K562 (cell line): ENCODE data around the gene KIAA1614. TPM values are rescaled to one million over a fixed set of nuclear protein-coding genes. Genes with fewer than 3 reads are reported as not detected.

Experiments used
- ATAC-seq: fragments of 200-7000 bp; cut with Tn5 transposase; 3 replicates; pipeline ENCODE4 v1.9.1; 2020; ENCODE audit warnings: moderate library complexity
- BruUV-seq: library from RNA; stranded (reverse); fragments of 400-500 nt; replicated peaks from 2 replicates; lab custom pipeline; 2021; lab: Mats Ljungman, UMichigan
- CTCF ChIA-PET: fragments of 300-600 bp; formaldehyde crosslinking; extraction: SDS; loops from one replicate; lab custom pipeline; 2021; ENCODE audit warnings: low intra/inter-chr PET ratio; lab: Yijun Ruan, JAX
- POLR2A ChIA-PET: fragments of 300-600, 350-650 bp; sonication (Branson Sonifier 250); formaldehyde crosslinking; extraction: SDS; loops from one replicate; lab custom pipeline; 2021; ENCODE audit warnings: antibody characterized with exemption, inconsistent platforms; lab: Yijun Ruan, JAX
- DNase-seq, 4 experiments: peaks; one replicate each; pipeline versions ENCODE4 v3.0.0 to v3.0.0-alpha.2; 2011 to 2018; ENCODE audit warnings: low spot score in 3 of 4, mixed read lengths in 3 of 4; ENCODE audit errors: extremely low read depth in 1 of 4
- FAIRE-seq: peaks from 2 replicates; lab custom pipeline; 2011; peaks lifted over from hg19 to GRCh38; lab: Jason Lieb, UNC
- H2AFZ ChIP-seq: 2 replicates; pipeline ENCODE4 v1.6.0; 2011; ENCODE audit warnings: low read depth, low read length, control low read depth, inconsistent platforms
- H3K27ac ChIP-seq: fragments of 200-600 bp; 3 replicates; pipeline ENCODE4 v1.8.0; 2011; ENCODE audit warnings: low read depth, mild to moderate bottlenecking, control low read depth, inconsistent platforms, low read length, moderate library complexity, mixed read lengths; ENCODE audit errors: extremely low read depth
- H3K27me3 ChIP-seq, 2 experiments: fragments of 300-600 bp in 1 of 2; 2 replicates in 1 of 2; 3 replicates in 1 of 2; pipeline versions ENCODE4 v1.6.0 to v1.8.0; 2011; ENCODE audit warnings: inconsistent platforms in 2 of 2, low read length in 2 of 2, mild to moderate bottlenecking in 1 of 2, mixed read lengths in 1 of 2, moderate library complexity in 1 of 2; ENCODE audit not compliant: control insufficient read depth in 2 of 2, insufficient read depth in 2 of 2
- H3K36me3 ChIP-seq: fragments of 300-600 bp; 3 replicates; pipeline ENCODE4 v1.8.0; 2011; ENCODE audit warnings: mild to moderate bottlenecking, low read length, inconsistent platforms; ENCODE audit not compliant: control insufficient read depth, insufficient read depth
- H3K4me1 ChIP-seq, 2 experiments: fragments of 200-600 bp in 1 of 2; replicated peaks in 1 of 2; 2 replicates in 1 of 2; 3 replicates in 1 of 2; pipeline versions ENCODE4 v1.5.1 to v1.8.0; 2011; ENCODE audit warnings: inconsistent platforms in 2 of 2, low read length in 2 of 2, mild to moderate bottlenecking in 1 of 2, mixed read lengths in 1 of 2, moderate library complexity in 1 of 2; ENCODE audit not compliant: control insufficient read depth in 2 of 2, insufficient read depth in 2 of 2
- H3K4me2 ChIP-seq: 2 replicates; pipeline ENCODE4 v1.6.1; 2011; ENCODE audit warnings: low read length, control low read depth, inconsistent platforms, mixed read lengths; ENCODE audit not compliant: insufficient read depth
- H3K4me3 ChIP-seq: fragments of 200-600 bp; sonication (generic), shearing (Covaris generic); 2 replicates; pipeline ENCODE4 v1.5.1; 2016; ENCODE audit warnings: control low read depth, inconsistent platforms
- H3K79me2 ChIP-seq: fragments of 200-600 bp; 3 replicates; pipeline ENCODE4 v1.8.0; 2011; ENCODE audit warnings: low read length, inconsistent platforms; ENCODE audit not compliant: control insufficient read depth, insufficient read depth
- H3K9ac ChIP-seq, 2 experiments: 2 replicates each; pipeline versions ENCODE4 v1.6.0 to v1.6.1; 2011; ENCODE audit warnings: low read depth in 2 of 2, low read length in 2 of 2, control low read depth in 1 of 2, inconsistent platforms in 1 of 2, mild to moderate bottlenecking in 1 of 2, mixed read lengths in 1 of 2; ENCODE audit not compliant: insufficient read depth in 1 of 2
- H3K9me1 ChIP-seq: one replicate; pipeline ENCODE4 v1.6.0; 2011; ENCODE audit warnings: inconsistent platforms, mild to moderate bottlenecking, low read length, moderate library complexity; ENCODE audit not compliant: control insufficient read depth, insufficient read depth
- H3K9me3 ChIP-seq: replicated peaks from 2 replicates; pipeline ENCODE4 v1.5.1; 2011; ENCODE audit warnings: low read depth, low read length, inconsistent platforms; ENCODE audit not compliant: control insufficient read depth, insufficient read depth
- H4K20me1 ChIP-seq: replicated peaks from 2 replicates; pipeline ENCODE4 v1.6.1; 2011; ENCODE audit warnings: low read length, inconsistent platforms, mixed read lengths; ENCODE audit not compliant: control insufficient read depth, insufficient read depth
- SMARCB1 ChIP-seq: IDR thresholded peaks from 2 replicates; pipeline ENCODE4 v1.6.1; 2011; ENCODE audit warnings: improper control_type of control experiment, low read depth; ENCODE audit not compliant: insufficient read length
- SRSF3 ChIP-seq: fragments of 200-400 bp; formaldehyde crosslinking; IDR thresholded peaks from 2 replicates; pipeline ENCODE4 v1.6.1; 2016; ENCODE audit warnings: mild to moderate bottlenecking, low read length, moderate library complexity; ENCODE audit not compliant: insufficient read depth
- WGBS: fragments of 100-300 bp; shearing (Covaris generic); methylation state at CpG from one replicate; pipeline ENCODE4 v1.1.6; 2016; ENCODE audit warnings: low coverage, mixed read lengths; ENCODE audit not compliant: insufficient coverage; ENCODE audit errors: missing lambda C conversion rate; 5-methylcytosine and 5-hydroxymethylcytosine counted together
- in situ Hi-C: fragments of 300-500 bp; cut with MboI; formaldehyde crosslinking; loops from 4 replicates; pipeline ENCODE4 v1.15.0; 2018; ENCODE audit warnings: inconsistent platforms, mixed read lengths
- intact Hi-C: fragments of 100-400 bp; cut with micrococcal nuclease; formaldehyde crosslinking; loops from 2 replicates; pipeline ENCODE4 v1.14.2; 2022
- polyA plus RNA-seq, 8 experiments: library from polyadenylated mRNA; depleted of rRNA in 4 of 8; stranded (reverse) in 5 of 8; unstranded in 3 of 8; fragments of >200 nt; fragmentation: Nextera tagmentation in 2 of 8; fragmentation: Illumina TruSeq in 1 of 8; extraction: Ambion mirVana in 2 of 8; extraction: Trizol in 1 of 8; gene quantifications; 2 replicates each; pipeline versions ENCODE4 v1.2.1 to v1.2.3, GENCODE V29; 2011 to 2014; ENCODE audit warnings: inconsistent platforms in 1 of 8, missing spikeins in 1 of 8
- total RNA-seq, 7 experiments: library from RNA; depleted of rRNA in 6 of 7; stranded (reverse); fragments of >200 nt in 6 of 7; fragmentation: Illumina TruSeq in 2 of 7; extraction: Trizol in 2 of 7; gene quantifications; 2 replicates each; pipeline versions ENCODE4 v1.2.1 to v1.2.3, GENCODE V29; 2011 to 2021; ENCODE audit warnings: low replicate concordance in 1 of 7
- TF ChIP-seq, protein P1 (sequence below): fragments of 450-650 bp; IDR thresholded peaks from 2 replicates; pipeline ENCODE4 v1.6.1; 2018; ENCODE audit not compliant: partially characterized antibody
- TF ChIP-seq, protein P2 (sequence below): IDR thresholded peaks from 2 replicates; pipeline ENCODE4 v1.6.1; 2011; ENCODE audit not compliant: insufficient read length; ENCODE audit errors: extremely low read depth

KIAA1614 gene
- total and polyA plus RNA-seq, 9 of the 15 experiments (the other 6 are each of a cell fraction or from before 2014, with no cell fraction given), result 0.01 to 1.1 (median 0.15) TPM; not detected in 1

DNA sequence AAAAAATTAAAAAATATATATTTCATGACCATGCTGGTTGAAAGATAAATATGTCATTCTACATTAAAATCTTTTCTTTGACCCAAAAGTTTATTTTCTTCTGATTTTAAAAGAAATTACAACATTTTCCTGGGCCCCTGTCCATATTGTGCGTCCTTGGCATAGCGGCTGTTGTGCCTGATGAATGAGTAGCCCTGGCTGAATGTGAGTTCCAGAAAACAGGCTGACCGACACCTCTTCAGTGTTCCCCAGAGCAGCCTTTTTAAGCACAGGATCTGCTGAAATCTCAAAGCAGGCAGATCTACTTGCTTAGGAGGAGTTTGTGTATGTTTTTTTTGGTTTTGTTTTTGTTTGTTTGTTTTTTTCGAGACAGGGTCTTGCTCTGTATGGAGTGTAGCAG, 19.7 kb downstream of the KIAA1614 start:
- ChIA-PET CTCF (no interaction called here), POLR2A (interaction anchor here (0.7 to 1.0 kb wide), 3 partner anchors 10 to 440 kb away, joined by 3 to 4 read pairs (median 3); no protein-coding TSS in a partner anchor)
- Histone ChIP-seq H3K27ac (no peak overlapping the region), H3K79me2 (no peaks in the 10 kb centered on the region), H2AFZ (peak overlapping the region; percentile 57), H3K4me1 (peaks cover 15 to 42% of the 10 kb centered on the region in 2 experiments; a peak in 4 of 5 replicates), H3K9me3 (no peaks in the 10 kb centered on the region), H3K4me2 (no peak overlapping the region), H3K36me3 (no peaks in the 10 kb centered on the region), H3K27me3 (no peaks in the 10 kb centered on the region), H3K9ac (no peak overlapping the region), H3K4me3 (no peak overlapping the region), H3K9me1 (peaks cover 4% of the 10 kb centered on the region), H4K20me1 (no peaks in the 10 kb centered on the region)
- ATAC-seq (no peak), FAIRE-seq (peak; percentile 35), DNase-seq (no peak)
- intact Hi-C loops, result loop anchor here (5.0 kb wide), 2 partner anchors 90 to 220 kb away; partner anchors contain the start of gene STX6
- no peak for TF ChIP-seq SMARCB1
- TF ChIP-seq SRSF3, result no peak
- TF ChIP-seq, protein P1, sequence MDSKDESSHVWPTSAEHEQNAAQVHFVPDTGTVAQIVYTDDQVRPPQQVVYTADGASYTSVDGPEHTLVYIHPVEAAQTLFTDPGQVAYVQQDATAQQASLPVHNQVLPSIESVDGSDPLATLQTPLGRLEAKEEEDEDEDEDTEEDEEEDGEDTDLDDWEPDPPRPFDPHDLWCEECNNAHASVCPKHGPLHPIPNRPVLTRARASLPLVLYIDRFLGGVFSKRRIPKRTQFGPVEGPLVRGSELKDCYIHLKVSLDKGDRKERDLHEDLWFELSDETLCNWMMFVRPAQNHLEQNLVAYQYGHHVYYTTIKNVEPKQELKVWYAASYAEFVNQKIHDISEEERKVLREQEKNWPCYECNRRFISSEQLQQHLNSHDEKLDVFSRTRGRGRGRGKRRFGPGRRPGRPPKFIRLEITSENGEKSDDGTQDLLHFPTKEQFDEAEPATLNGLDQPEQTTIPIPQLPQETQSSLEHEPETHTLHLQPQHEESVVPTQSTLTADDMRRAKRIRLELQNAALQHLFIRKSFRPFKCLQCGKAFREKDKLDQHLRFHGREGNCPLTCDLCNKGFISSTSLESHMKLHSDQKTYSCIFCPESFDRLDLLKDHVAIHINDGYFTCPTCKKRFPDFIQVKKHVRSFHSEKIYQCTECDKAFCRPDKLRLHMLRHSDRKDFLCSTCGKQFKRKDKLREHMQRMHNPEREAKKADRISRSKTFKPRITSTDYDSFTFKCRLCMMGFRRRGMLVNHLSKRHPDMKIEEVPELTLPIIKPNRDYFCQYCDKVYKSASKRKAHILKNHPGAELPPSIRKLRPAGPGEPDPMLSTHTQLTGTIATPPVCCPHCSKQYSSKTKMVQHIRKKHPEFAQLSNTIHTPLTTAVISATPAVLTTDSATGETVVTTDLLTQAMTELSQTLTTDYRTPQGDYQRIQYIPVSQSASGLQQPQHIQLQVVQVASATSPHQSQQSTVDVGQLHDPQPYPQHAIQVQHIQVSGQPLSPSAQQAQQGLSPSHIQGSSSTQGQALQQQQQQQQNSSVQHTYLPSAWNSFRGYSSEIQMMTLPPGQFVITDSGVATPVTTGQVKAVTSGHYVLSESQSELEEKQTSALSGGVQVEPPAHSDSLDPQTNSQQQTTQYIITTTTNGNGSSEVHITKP, result no peak
- TF ChIP-seq, protein P2, sequence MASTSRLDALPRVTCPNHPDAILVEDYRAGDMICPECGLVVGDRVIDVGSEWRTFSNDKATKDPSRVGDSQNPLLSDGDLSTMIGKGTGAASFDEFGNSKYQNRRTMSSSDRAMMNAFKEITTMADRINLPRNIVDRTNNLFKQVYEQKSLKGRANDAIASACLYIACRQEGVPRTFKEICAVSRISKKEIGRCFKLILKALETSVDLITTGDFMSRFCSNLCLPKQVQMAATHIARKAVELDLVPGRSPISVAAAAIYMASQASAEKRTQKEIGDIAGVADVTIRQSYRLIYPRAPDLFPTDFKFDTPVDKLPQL, result no peak
- in situ Hi-C loops, result no loop called here
- 88% methylated on average over 4 of the region's 4 CpGs for WGBS
- BruUV-seq, result no TSS peak
